IMR-90 (cell line): ENCODE measurements around the gene ASAP2. TPM values are rescaled to one million over a fixed set of nuclear protein-coding genes. Genes with fewer than 3 reads are reported as not detected.
A peak's percentile ranks its signal among the peaks of the same experiment; 100 is the strongest.

Source experiments
- FOS ChIP-seq: fragments of 150-350 bp; IDR thresholded peaks from 2 replicates; pipeline ENCODE4 v1.6.1; 2016; ENCODE audit warnings: low read depth, low read length
- MXI1 ChIP-seq: IDR thresholded peaks from 2 replicates; pipeline ENCODE4 v1.6.1; 2012; ENCODE audit warnings: low read depth, mild to moderate bottlenecking, low read length, moderate library complexity, borderline replicate concordance
- RCOR1 ChIP-seq: IDR thresholded peaks from 2 replicates; pipeline ENCODE4 v1.6.1; 2012; ENCODE audit warnings: mild to moderate bottlenecking, low read length, improper control_type of control experiment; ENCODE audit not compliant: insufficient replicate concordance
- USF2 ChIP-seq: fragments of 150-350 bp; IDR thresholded peaks from 2 replicates; pipeline ENCODE4 v1.6.1; 2017; ENCODE audit warnings: mild to moderate bottlenecking, antibody characterized with exemption, low read length, low read depth
- polyA plus RNA-seq, 3 experiments: library from polyadenylated mRNA; depleted of rRNA; stranded (reverse); fragments of >200 nt; gene quantifications; 2 replicates each; pipeline ENCODE4 v1.2.3, GENCODE V29; 2012; ENCODE audit warnings: low replicate concordance in 1 of 3
- total RNA-seq: library from RNA; depleted of rRNA; stranded (reverse); fragments of >200 nt; gene quantifications from 2 replicates; pipeline ENCODE4 v1.2.3, GENCODE V29; 2012

ASAP2 gene
- total and polyA plus RNA-seq, 2 of the 4 experiments (the other 2 are of a cell fraction): 19.7 to 28.1 TPM

GRCh38 chr2:9288233-9288632 is 81.6 kb downstream of the ASAP2 start (continued):
- peak; percentile 19 for TF ChIP-seq RCOR1
- peak; percentile 26; the same call in 1 of the 2 replicates for TF ChIP-seq USF2
- TF ChIP-seq FOS: peak; percentile 43; the same call in 1 of the 2 replicates
- TF ChIP-seq MXI1: no peak
